ENCODE measurements around the gene VPS29.
"Not testable (repeated sequence)": the region's sequence is repeated elsewhere in the genome, so short reads cannot be mapped to it uniquely, and the experiment has no call there.

Gene VPS29

GRCh38 chr12:110501752-110502738 lies at the start of gene VPS29, which contains the start of gene RAD9B:
Gene VPS29 (minus strand): TSS chr12:110502111. CDS start chr12:110502051, 60 bp downstream.
Gene RAD9B (plus strand): TSS chr12:110502331. CDS start chr12:110502338, 7 bp downstream.
- peak; percentile 98 to 99 for DNase-seq

GRCh38 chr12:110550981-110551380 lies 49.1 kb upstream of the VPS29 start:
- DNase-seq, result no peak

GRCh38 chr12:110549716-110550115 lies 47.8 kb upstream of the VPS29 start:
- no peak for DNase-seq

- DNase-seq, result no peak
Observed at GRCh38 chr12:110548678-110549077, 46.8 kb upstream of the VPS29 start.

- DNase-seq, result no peak
Observed at GRCh38 chr12:110547090-110547489, 45.2 kb upstream of the VPS29 start.

GRCh38 chr12:110546339-110546738 lies 44.4 kb upstream of the VPS29 start:
- no peak for DNase-seq

GRCh38 chr12:110545812-110546211 lies 43.9 kb upstream of the VPS29 start:
- no peak for DNase-seq

- not testable (repeated sequence) for DNase-seq
Observed at GRCh38 chr12:110545259-110545658, 43.3 kb upstream of the VPS29 start.

- DNase-seq, result no peak
Observed at GRCh38 chr12:110543965-110544364, 42.1 kb upstream of the VPS29 start.

- DNase-seq, result no peak
Observed at GRCh38 chr12:110543252-110543959, 41.5 kb upstream of the VPS29 start.

GRCh38 chr12:110540048-110540447 lies 38.1 kb upstream of the VPS29 start:
- DNase-seq, result no peak

GRCh38 chr12:110538869-110539622 lies 37.1 kb upstream of the VPS29 start:
- no peak for DNase-seq

- DNase-seq, result no peak
Observed at GRCh38 chr12:110537605-110538409, 35.9 kb upstream of the VPS29 start.

GRCh38 chr12:110536834-110537604 lies 35.1 kb upstream of the VPS29 start:
- no peak for DNase-seq

- DNase-seq, result no peak
Observed at GRCh38 chr12:110534811-110535210, 32.9 kb upstream of the VPS29 start.

GRCh38 chr12:110533607-110534006 lies 31.7 kb upstream of the VPS29 start:
- DNase-seq, result no peak

GRCh38 chr12:110532644-110533043 lies 30.7 kb upstream of the VPS29 start:
- DNase-seq, result no peak

GRCh38 chr12:110531741-110532333 lies 29.9 kb upstream of the VPS29 start:
- DNase-seq, result no peak

GRCh38 chr12:110530511-110530910 lies 28.6 kb upstream of the VPS29 start:
- no peak for DNase-seq

- no peak for DNase-seq
Observed at GRCh38 chr12:110528277-110528839, 26.4 kb upstream of the VPS29 start.
